IMR-90 (cell line): ENCODE results near the gene CAMTA2. TPM values are rescaled to one million over a fixed set of nuclear protein-coding genes. Genes with fewer than 3 reads are reported as not detected.

Source experiments
- ATAC-seq: fragments of 200-7000 bp; cut with Tn5 transposase; 2 replicates; pipeline ENCODE4 v1.9.1; 2020; ENCODE audit warnings: low read depth, mild to moderate bottlenecking, moderate library complexity
- BruUV-seq: library from RNA; stranded (reverse); fragments of 400-500 nt; replicated peaks from 2 replicates; lab custom pipeline; 2021; lab: Mats Ljungman, UMichigan
- CTCF ChIA-PET: fragments of 300-600 bp; formaldehyde crosslinking; extraction: SDS; loops from one replicate; lab custom pipeline; 2021; ENCODE audit warnings: antibody characterized with exemption; lab: Yijun Ruan, JAX
- POLR2A ChIA-PET: fragments of 300-600 bp; sonication (Branson Sonifier 250); formaldehyde crosslinking; loops from one replicate; lab custom pipeline; 2022; ENCODE audit warnings: antibody characterized with exemption; ENCODE audit not compliant: unreplicated experiment; lab: Charles Lee
- DNase-seq: peaks from one replicate; pipeline ENCODE4 v3.0.0; 2013
- H2AFZ ChIP-seq: replicated peaks from 2 replicates; pipeline ENCODE3; 2013; ENCODE audit warnings: low read length, mild to moderate bottlenecking; ENCODE audit not compliant: poor library complexity
- H2AK5ac ChIP-seq: 2 replicates; pipeline ENCODE4 v1.6.1; 2013; ENCODE audit warnings: low read depth, low read length, inconsistent platforms
- H2AK9ac ChIP-seq: replicated peaks from 2 replicates; pipeline ENCODE3; 2013; ENCODE audit warnings: mild to moderate bottlenecking, low read depth, low read length, moderate library complexity; ENCODE audit not compliant: poor library complexity
- H2BK120ac ChIP-seq: 2 replicates; pipeline ENCODE4 v1.6.1; 2013; ENCODE audit warnings: low read depth, low read length, inconsistent platforms
- H2BK15ac ChIP-seq: 3 replicates; pipeline ENCODE4 v1.6.1; 2013; ENCODE audit warnings: low read depth, low read length, inconsistent platforms
- H2BK20ac ChIP-seq: 2 replicates; pipeline ENCODE4 v1.6.1; 2013; ENCODE audit warnings: low read depth, mild to moderate bottlenecking, inconsistent platforms, low read length, moderate library complexity
- H2BK5ac ChIP-seq: 2 replicates; pipeline ENCODE4 v1.6.1; 2013; ENCODE audit warnings: mild to moderate bottlenecking, low read depth, low read length, inconsistent platforms; ENCODE audit not compliant: poor library complexity, severe bottlenecking
- H3K14ac ChIP-seq: replicated peaks from 2 replicates; pipeline ENCODE4 v1.6.1; 2013; ENCODE audit warnings: low read depth, low read length, inconsistent platforms
- H3K18ac ChIP-seq: 2 replicates; pipeline ENCODE4 v1.6.1; 2013; ENCODE audit warnings: low read depth, low read length, control low read depth
- H3K23ac ChIP-seq: 2 replicates; pipeline ENCODE4 v1.6.1; 2013; ENCODE audit warnings: low read depth, low read length, inconsistent platforms
- H3K27ac ChIP-seq: 2 replicates; pipeline ENCODE4 v1.5.1; 2013; ENCODE audit warnings: mild to moderate bottlenecking, control low read depth, low read length; ENCODE audit not compliant: insufficient read depth
- H3K27me3 ChIP-seq: 2 replicates; pipeline ENCODE4 v1.6.1; 2013; ENCODE audit warnings: low read length; ENCODE audit not compliant: control insufficient read depth, insufficient read depth
- H3K36me3 ChIP-seq: 2 replicates; pipeline ENCODE4 v1.6.1; 2013; ENCODE audit warnings: low read length, mixed read lengths; ENCODE audit not compliant: control insufficient read depth, insufficient read depth
- H3K4ac ChIP-seq: 2 replicates; pipeline ENCODE4 v1.6.1; 2013; ENCODE audit warnings: low read depth, low read length, inconsistent platforms
- H3K4me1 ChIP-seq: 2 replicates; pipeline ENCODE4 v1.6.1; 2013; ENCODE audit warnings: low read length, mixed read lengths; ENCODE audit not compliant: control insufficient read depth, insufficient read depth
- H3K4me2 ChIP-seq: 2 replicates; pipeline ENCODE4 v1.6.1; 2013; ENCODE audit warnings: low read depth, mild to moderate bottlenecking, control low read depth, low read length, moderate library complexity
- H3K4me3 ChIP-seq: 2 replicates; pipeline ENCODE4 v1.5.1; 2013; ENCODE audit warnings: low read depth, mild to moderate bottlenecking, control low read depth, low read length, moderate library complexity; ENCODE audit not compliant: insufficient read depth
- H3K56ac ChIP-seq: 2 replicates; pipeline ENCODE4 v1.6.1; 2013; ENCODE audit warnings: low read length, inconsistent platforms; ENCODE audit not compliant: insufficient read depth; ENCODE audit errors: extremely low read depth
- H3K79me1 ChIP-seq, 2 experiments: 2 replicates each; pipeline ENCODE4 v1.6.1; 2013; ENCODE audit warnings: low read length in 2 of 2, inconsistent platforms in 1 of 2, low read depth in 1 of 2
- H3K9ac ChIP-seq: 2 replicates; pipeline ENCODE4 v1.6.1; 2013; ENCODE audit warnings: low read depth, low read length, control low read depth
- H3K9me1 ChIP-seq: 2 replicates; pipeline ENCODE4 v1.6.1; 2013; ENCODE audit warnings: low read length, inconsistent platforms; ENCODE audit not compliant: insufficient read depth
- H3K9me3 ChIP-seq: 2 replicates; pipeline ENCODE4 v1.6.1; 2013; ENCODE audit warnings: low read length; ENCODE audit not compliant: control insufficient read depth, insufficient read depth
- H4K20me1 ChIP-seq: 2 replicates; pipeline ENCODE4 v1.6.1; 2013; ENCODE audit warnings: low read length, inconsistent platforms; ENCODE audit not compliant: insufficient read depth
- H4K5ac ChIP-seq: 2 replicates; pipeline ENCODE4 v1.6.1; 2013; ENCODE audit warnings: mild to moderate bottlenecking, low read depth, low read length, control low read depth
- H4K8ac ChIP-seq, 2 experiments: 2 replicates each; pipeline ENCODE4 v1.6.1; 2013; ENCODE audit warnings: low read depth in 2 of 2, low read length in 2 of 2, control low read depth in 1 of 2, inconsistent platforms in 1 of 2
- H4K91ac ChIP-seq: 2 replicates; pipeline ENCODE4 v1.6.1; 2013; ENCODE audit warnings: low read depth, low read length, inconsistent platforms; ENCODE audit not compliant: insufficient read depth
- ELK1 ChIP-seq: fragments of 150-350 bp; IDR thresholded peaks from 2 replicates; pipeline ENCODE4 v1.6.1; 2016; ENCODE audit warnings: low read depth, mild to moderate bottlenecking, low read length, moderate library complexity, borderline replicate concordance
- WGBS, 2 experiments: methylation state at CpG; one replicate each; pipeline versions ENCODE4 v1.1.5 to v1.1.7; 2013; ENCODE audit warnings: missing lambda C conversion rate in 2 of 2; ENCODE audit not compliant: insufficient read length in 1 of 2; ENCODE audit errors: extremely low coverage in 2 of 2; 5-methylcytosine and 5-hydroxymethylcytosine counted together
- dilution Hi-C: fragments of 300-500 bp; cut with HindIII; formaldehyde crosslinking; loops from one replicate; pipeline ENCODE4 v1.14.3; 2018; ENCODE audit warnings: low sequenced_read_pairs; ENCODE audit not compliant: unreplicated experiment
- in situ Hi-C: fragments of 300-500 bp; cut with MboI; formaldehyde crosslinking; loops from 3 replicates; pipeline ENCODE4 v1.14.3; 2019; ENCODE audit warnings: low sequenced_read_pairs, inconsistent platforms, mixed read lengths
- intact Hi-C: fragments of 100-400 bp; cut with micrococcal nuclease; formaldehyde crosslinking; loops from 2 replicates; pipeline ENCODE4 v1.10.0; 2022
- polyA plus RNA-seq, 3 experiments: library from polyadenylated mRNA; depleted of rRNA; stranded (reverse); fragments of >200 nt; gene quantifications; 2 replicates each; pipeline ENCODE4 v1.2.3, GENCODE V29; 2012; ENCODE audit warnings: low replicate concordance in 1 of 3
- total RNA-seq: library from RNA; depleted of rRNA; stranded (reverse); fragments of >200 nt; gene quantifications from 2 replicates; pipeline ENCODE4 v1.2.3, GENCODE V29; 2012

The CAMTA2 gene
- total and polyA plus RNA-seq, 2 of the 4 experiments (the other 2 are of a cell fraction) = 1.4 to 54.7 TPM

- ATAC-seq (no peak), DNase-seq (no peak)
- no peak overlapping the region for H3K9ac ChIP-seq
- H2BK5ac ChIP-seq = no peak overlapping the region
- peak overlapping the region; percentile 94 for H4K91ac ChIP-seq
- peaks cover 12 to 27% of the 10 kb centered on the region in 2 experiments; a peak in 3 of 4 replicates for H3K79me1 ChIP-seq
- no peak overlapping the region for H4K5ac ChIP-seq
- no peak overlapping the region for H3K4me2 ChIP-seq
- peak overlapping the region; percentile 95 to 97; a peak in 2 of 4 replicates for H4K8ac ChIP-seq
- no peak overlapping the region for H3K4me3 ChIP-seq
- H2BK15ac ChIP-seq = 0 out of 3 replicates have a peak overlapping the region, but pooled peaks have one; percentile 74
- peaks cover 28% of the 10 kb centered on the region for H3K4me1 ChIP-seq
- ChIA-PET POLR2A (interaction anchor here (0.5 to 1.3 kb wide), 2 partner anchors 16 to 44 kb away, joined by 3 to 4 read pairs; no protein-coding TSS in a partner anchor), CTCF (interaction anchor here (0.9 kb wide), 1 partner anchor 43 kb away, joined by 3 read pairs; no protein-coding TSS in a partner anchor)
- H3K9me1 ChIP-seq = peaks cover 27% of the 10 kb centered on the region; the same call in 1 of the 2 replicates
- H3K4ac ChIP-seq = peak overlapping the region; percentile 99
- no peak overlapping the region for H3K18ac ChIP-seq
- peaks cover 20% of the 10 kb centered on the region for H4K20me1 ChIP-seq
- no peak overlapping the region for H3K27ac ChIP-seq
- H3K36me3 ChIP-seq = peaks cover 3% of the 10 kb centered on the region
- no peak overlapping the region for H3K56ac ChIP-seq
- peak overlapping the region; percentile 87 for H2AK9ac ChIP-seq
- in situ Hi-C loops = no loop called here
- no peaks in the 10 kb centered on the region for H3K27me3 ChIP-seq
- H3K23ac ChIP-seq = peak overlapping the region; percentile 86; the same call in 1 of the 2 replicates
- no peak for TF ChIP-seq ELK1
- no TSS peak for BruUV-seq
- H3K14ac ChIP-seq = peak overlapping the region; percentile 70; the same call in 1 of the 2 replicates
- H2BK120ac ChIP-seq = peak overlapping the region; percentile 89
- H2BK20ac ChIP-seq = peak overlapping the region; percentile 54; the same call in 1 of the 2 replicates
- H2AK5ac ChIP-seq = peak overlapping the region; percentile 97; the same call in 1 of the 2 replicates
- no peaks in the 10 kb centered on the region for H3K9me3 ChIP-seq
- WGBS, 2 experiments = 100% methylated on average over 1 of the region's 3 CpGs; no CpG with 5 or more reads in 1 of the 2 experiments
- dilution Hi-C loops = no loop called here
- intact Hi-C loops = no loop called here
- peak overlapping the region; percentile 92 for H2AFZ ChIP-seq
These were observed 36.0 kb downstream of the CAMTA2 start for GRCh38 chr17:4951486-4951885.
